Measurements from ENCODE around the gene BCAS3.
"Not testable (repeated sequence)": the region's sequence is repeated elsewhere in the genome, so short reads cannot be mapped to it uniquely, and the experiment has no call there.

Gene BCAS3

GRCh38 chr17:61002316-61002736, 324.7 kb downstream of the BCAS3 start:
- Mint-ChIP-seq H3K36me3 (ENCODE audit: low read depth) (no peaks in the 10 kb centered on the region), H3K4me3 (no peak overlapping the region)

DNA sequence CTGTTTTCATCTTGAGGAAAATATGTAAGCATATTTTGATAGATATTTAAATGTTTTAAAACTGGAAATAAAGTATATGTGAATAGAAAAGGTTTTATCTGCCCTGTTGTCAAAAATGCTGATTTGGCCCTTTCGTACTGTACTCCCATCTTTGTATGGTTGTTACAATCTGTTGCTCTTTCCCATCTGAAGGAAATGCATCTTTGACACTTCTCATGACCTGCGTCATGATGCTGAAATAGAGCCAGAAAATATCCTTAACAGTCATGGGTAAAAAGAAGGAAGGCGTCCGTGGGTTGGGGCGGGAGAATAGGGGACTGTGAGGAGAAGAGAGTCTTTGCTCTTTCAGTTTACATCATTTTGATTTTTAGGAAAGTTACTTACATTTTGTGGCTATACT, 327.7 kb downstream of the BCAS3 start:
- no peak overlapping the region for H3K27ac Mint-ChIP-seq
- no peak overlapping the region for H3K4me3 Mint-ChIP-seq
- no peaks in the 10 kb centered on the region for H3K27me3 Mint-ChIP-seq
- no peaks in the 10 kb centered on the region for H3K9me3 Mint-ChIP-seq
- ATAC-seq, result no peak
- no peak for DNase-seq
- H3K4me1 Mint-ChIP-seq, result no peaks in the 10 kb centered on the region
- H3K36me3 Mint-ChIP-seq (ENCODE audit: low read depth), result no peaks in the 10 kb centered on the region

More at GRCh38 chr17:61002316-61002736, 324.7 kb downstream of the BCAS3 start:
- Mint-ChIP-seq H3K4me1 (no peaks in the 10 kb centered on the region), H3K27ac (no peak overlapping the region), H3K27me3 (no peaks in the 10 kb centered on the region), H3K9me3 (no peaks in the 10 kb centered on the region)
- DNase-seq (no peak), ATAC-seq (no peak)

DNA sequence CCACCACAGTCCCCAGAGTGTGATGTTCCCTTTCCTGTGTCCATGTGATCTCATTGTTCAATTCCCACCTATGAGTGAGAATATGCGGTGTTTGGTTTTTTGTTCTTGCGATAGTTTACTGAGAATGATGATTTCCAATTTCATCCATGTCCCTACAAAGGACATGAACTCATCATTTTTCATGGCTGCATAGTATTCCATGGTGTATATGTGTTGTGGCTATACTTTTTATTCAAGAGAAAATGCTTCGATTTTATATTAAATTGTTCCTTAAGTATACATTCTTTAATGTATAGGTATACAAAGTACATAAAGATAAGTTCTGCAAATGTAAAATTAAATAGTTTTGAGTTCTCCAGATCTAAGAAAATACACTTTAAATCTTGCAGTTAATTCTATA, 328.3 kb downstream of the BCAS3 start:
- H3K36me3 Mint-ChIP-seq (ENCODE audit: low read depth); H3K4me1 Mint-ChIP-seq; H3K9me3 Mint-ChIP-seq; ATAC-seq; DNase-seq; H3K4me3 Mint-ChIP-seq; H3K27ac Mint-ChIP-seq; H3K27me3 Mint-ChIP-seq: not testable (repeated sequence)

- H3K4me1 Mint-ChIP-seq, result no peaks in the 10 kb centered on the region
- no peak overlapping the region for H3K4me3 Mint-ChIP-seq
- ATAC-seq, result no peak
- no peaks in the 10 kb centered on the region for H3K27me3 Mint-ChIP-seq
- H3K9me3 Mint-ChIP-seq, result no peaks in the 10 kb centered on the region
- no peak for DNase-seq
- no peak overlapping the region for H3K27ac Mint-ChIP-seq
- no peaks in the 10 kb centered on the region for H3K36me3 Mint-ChIP-seq (ENCODE audit: low read depth)
These were observed 330.3 kb downstream of the BCAS3 start for GRCh38 chr17:61007980-61008379.

GRCh38 chr17:61009663-61010062, 332.0 kb downstream of the BCAS3 start:
- H3K9me3 Mint-ChIP-seq, result no peaks in the 10 kb centered on the region
- DNase-seq, result no peak
- no peaks in the 10 kb centered on the region for H3K36me3 Mint-ChIP-seq (ENCODE audit: low read depth)
- no peak overlapping the region for H3K4me3 Mint-ChIP-seq
- H3K4me1 Mint-ChIP-seq, result no peaks in the 10 kb centered on the region
- no peak overlapping the region for H3K27ac Mint-ChIP-seq
- H3K27me3 Mint-ChIP-seq, result no peaks in the 10 kb centered on the region
- no peak for ATAC-seq

- Mint-ChIP-seq H3K27me3 (no peaks in the 10 kb centered on the region), H3K36me3 (ENCODE audit: low read depth) (no peaks in the 10 kb centered on the region), H3K27ac (no peak overlapping the region), H3K4me3 (no peak overlapping the region), H3K4me1 (no peaks in the 10 kb centered on the region), H3K9me3 (no peaks in the 10 kb centered on the region)
- ATAC-seq, result no peak
- no peak for DNase-seq
These were observed 333.1 kb downstream of the BCAS3 start for GRCh38 chr17:61010661-61011170.

GRCh38 chr17:61011251-61011650, 333.6 kb downstream of the BCAS3 start:
- H3K27me3 Mint-ChIP-seq, result no peaks in the 10 kb centered on the region
- no peaks in the 10 kb centered on the region for H3K36me3 Mint-ChIP-seq (ENCODE audit: low read depth)
- H3K4me1 Mint-ChIP-seq, result no peaks in the 10 kb centered on the region
- no peak overlapping the region for H3K4me3 Mint-ChIP-seq
- DNase-seq, result no peak
- no peak overlapping the region for H3K27ac Mint-ChIP-seq
- ATAC-seq, result no peak
- H3K9me3 Mint-ChIP-seq, result no peaks in the 10 kb centered on the region

DNA sequence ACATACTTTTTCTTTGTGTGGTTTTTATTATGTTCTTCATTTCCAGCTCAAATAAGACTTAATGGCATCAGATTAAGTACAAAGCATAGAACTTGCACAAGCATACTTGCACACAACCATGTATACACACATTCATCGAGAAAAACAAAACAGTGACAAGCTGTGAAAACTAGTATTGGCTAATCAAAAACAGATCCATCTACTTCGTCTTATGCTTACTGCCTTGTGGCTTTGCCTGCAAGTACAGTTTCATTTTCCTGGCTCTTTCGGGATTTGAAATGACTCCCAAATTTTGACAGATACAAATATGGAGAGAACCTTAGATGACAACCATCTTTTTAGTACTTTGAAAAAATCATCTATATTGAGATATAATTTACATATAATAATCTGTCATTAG, 338.3 kb downstream of the BCAS3 start:
- no peak for DNase-seq

GRCh38 chr17:61017317-61018006, 339.8 kb downstream of the BCAS3 start:
- H3K27me3 Mint-ChIP-seq, result no peaks in the 10 kb centered on the region
- no peak overlapping the region for H3K27ac Mint-ChIP-seq
- H3K9me3 Mint-ChIP-seq, result no peaks in the 10 kb centered on the region
- H3K4me3 Mint-ChIP-seq, result no peak overlapping the region
- ATAC-seq (no peak), DNase-seq (no peak)
- H3K36me3 Mint-ChIP-seq (ENCODE audit: low read depth), result no peaks in the 10 kb centered on the region
- H3K4me1 Mint-ChIP-seq, result no peaks in the 10 kb centered on the region

More for the DNA sequence above, 338.3 kb downstream of the BCAS3 start:
- Mint-ChIP-seq H3K36me3 (ENCODE audit: low read depth) (no peaks in the 10 kb centered on the region), H3K27ac (no peak overlapping the region), H3K9me3 (no peaks in the 10 kb centered on the region), H3K4me1 (no peaks in the 10 kb centered on the region), H3K27me3 (no peaks in the 10 kb centered on the region), H3K4me3 (no peak overlapping the region)
- ATAC-seq, result no peak

GRCh38 chr17:61018938-61019337, 341.3 kb downstream of the BCAS3 start:
- no peaks in the 10 kb centered on the region for H3K9me3 Mint-ChIP-seq
- H3K4me3 Mint-ChIP-seq, result no peak overlapping the region
- H3K36me3 Mint-ChIP-seq (ENCODE audit: low read depth), result no peaks in the 10 kb centered on the region
- no peaks in the 10 kb centered on the region for H3K4me1 Mint-ChIP-seq
- no peak for DNase-seq
- no peak overlapping the region for H3K27ac Mint-ChIP-seq
- H3K27me3 Mint-ChIP-seq, result no peaks in the 10 kb centered on the region
- no peak for ATAC-seq

- no peak for DNase-seq
- Mint-ChIP-seq H3K9me3 (no peaks in the 10 kb centered on the region), H3K4me1 (peaks cover 8% of the 10 kb centered on the region), H3K4me3 (no peak overlapping the region), H3K36me3 (ENCODE audit: low read depth) (no peaks in the 10 kb centered on the region), H3K27me3 (no peaks in the 10 kb centered on the region), H3K27ac (no peak overlapping the region)
- ATAC-seq, result no peak
These were observed 346.3 kb downstream of the BCAS3 start for GRCh38 chr17:61023996-61024395.

DNA sequence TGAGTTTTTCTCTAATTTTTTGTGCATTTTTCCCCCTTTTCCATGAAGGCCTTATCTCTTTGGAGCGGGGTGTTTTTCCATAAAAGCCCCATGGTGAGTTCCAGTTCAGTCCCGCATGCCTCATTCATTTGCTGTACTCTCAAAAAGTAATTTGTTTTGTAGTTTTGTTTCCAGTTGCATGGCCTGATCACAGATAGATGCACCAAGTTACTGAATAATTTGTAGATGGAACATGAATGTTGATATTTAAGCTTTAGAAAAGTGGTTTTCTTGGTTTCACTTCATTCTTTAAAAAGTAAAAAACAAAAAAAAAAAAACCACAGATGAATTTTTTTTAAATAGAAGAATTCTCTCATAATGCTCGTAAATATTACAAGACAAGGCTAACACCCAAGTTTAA, 349.2 kb downstream of the BCAS3 start:
- DNase-seq, result no peak
- Mint-ChIP-seq H3K4me1 (peaks cover 8% of the 10 kb centered on the region), H3K27ac (no peak overlapping the region), H3K9me3 (no peaks in the 10 kb centered on the region), H3K4me3 (no peak overlapping the region), H3K27me3 (no peaks in the 10 kb centered on the region), H3K36me3 (ENCODE audit: low read depth) (no peaks in the 10 kb centered on the region)
- no peak for ATAC-seq

- H3K4me1 Mint-ChIP-seq, result peaks cover 8% of the 10 kb centered on the region
These were observed 351.5 kb downstream of the BCAS3 start for GRCh38 chr17:61029181-61029580.

DNA sequence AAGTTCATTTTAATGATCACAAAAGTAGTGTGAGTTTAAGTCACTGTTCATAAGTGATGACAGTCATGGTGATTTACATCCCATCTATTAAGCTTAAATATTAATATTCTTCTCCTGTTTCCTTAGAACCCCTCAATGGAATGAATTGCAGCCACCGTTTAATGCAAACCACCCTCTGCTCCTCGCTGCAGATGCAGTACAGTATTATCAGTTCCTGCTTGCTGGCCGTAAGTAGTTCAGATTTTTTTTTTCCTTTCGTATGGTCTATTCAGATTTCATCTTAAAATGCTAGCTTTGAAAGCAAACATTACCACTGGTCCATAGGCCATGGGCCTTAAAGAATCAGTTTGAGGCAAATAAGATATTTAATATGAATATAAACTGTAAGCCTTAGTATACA, 363.0 kb downstream of the BCAS3 start:
- no peaks in the 10 kb centered on the region for H3K4me1 Mint-ChIP-seq
- H3K4me3 Mint-ChIP-seq, result no peak overlapping the region
- no peaks in the 10 kb centered on the region for H3K9me3 Mint-ChIP-seq
- ATAC-seq (no peak), DNase-seq (no peak)
- no peak overlapping the region for H3K27ac Mint-ChIP-seq
- H3K27me3 Mint-ChIP-seq, result no peaks in the 10 kb centered on the region
- peaks cover 6% of the 10 kb centered on the region for H3K36me3 Mint-ChIP-seq (ENCODE audit: low read depth)

More at GRCh38 chr17:61029181-61029580, 351.5 kb downstream of the BCAS3 start:
- Mint-ChIP-seq H3K4me3 (no peak overlapping the region), H3K27ac (no peak overlapping the region), H3K36me3 (ENCODE audit: low read depth) (no peaks in the 10 kb centered on the region), H3K9me3 (no peaks in the 10 kb centered on the region), H3K27me3 (no peaks in the 10 kb centered on the region)
- DNase-seq, result no peak
- ATAC-seq, result no peak

GRCh38 chr17:61042348-61042747, 364.7 kb downstream of the BCAS3 start:
- H3K36me3 Mint-ChIP-seq (ENCODE audit: low read depth); H3K9me3 Mint-ChIP-seq; ATAC-seq; H3K27ac Mint-ChIP-seq; H3K27me3 Mint-ChIP-seq; H3K4me1 Mint-ChIP-seq; DNase-seq; H3K4me3 Mint-ChIP-seq: not testable (repeated sequence)

- ATAC-seq (no peak), DNase-seq (no peak)
- H3K27ac Mint-ChIP-seq, result no peak overlapping the region
- H3K4me3 Mint-ChIP-seq, result no peak overlapping the region
- no peaks in the 10 kb centered on the region for H3K9me3 Mint-ChIP-seq
- no peaks in the 10 kb centered on the region for H3K4me1 Mint-ChIP-seq
- H3K27me3 Mint-ChIP-seq, result no peaks in the 10 kb centered on the region
- H3K36me3 Mint-ChIP-seq (ENCODE audit: low read depth), result peaks cover 2% of the 10 kb centered on the region
These were observed 369.9 kb downstream of the BCAS3 start for GRCh38 chr17:61047515-61047914.

Measured in activated naive CD8-positive, alpha-beta T cell treated with anti-CD3 and anti-CD28 coated beads, Interleukin-2, amount 50 U/mL, for 24 hours (primary cell).